B cell (primary cell): ENCODE measurements around the gene HSPA1A. TPM values are rescaled to one million over a fixed set of nuclear protein-coding genes. Genes with fewer than 3 reads are reported as not detected.

ENCODE experiments used
- ATAC-seq: fragments of 200-7000 bp; cut with Tn5 transposase; one replicate; pipeline ENCODE4 v1.10.0; 2021; ENCODE audit warnings: low read depth, mild to moderate bottlenecking, moderate number of reproducible peaks, moderate library complexity
- CTCF ChIA-PET: fragments of 350-600 bp; sonication (Branson Sonifier 250); formaldehyde crosslinking; loops from one replicate; lab custom pipeline; 2021; ENCODE audit warnings: antibody characterized with exemption, inconsistent platforms; lab: Charles Lee
- POLR2A ChIA-PET: fragments of 350-600 bp; sonication (Branson Sonifier 250); formaldehyde crosslinking; loops from one replicate; lab custom pipeline; 2021; ENCODE audit warnings: antibody characterized with exemption; lab: Charles Lee
- DNase-seq: peaks from one replicate; pipeline ENCODE4 v3.0.0; 2013
- H2AFZ ChIP-seq: 2 replicates; pipeline ENCODE4 v1.6.1; 2012; ENCODE audit warnings: mild to moderate bottlenecking, low read depth, low read length; ENCODE audit not compliant: insufficient read depth, poor library complexity, severe bottlenecking
- H3K27ac ChIP-seq, 2 donors: 1 replicate in 1 of 2; 2 replicates in 1 of 2; pipeline ENCODE4 v1.5.1; 2012 to 2013; ENCODE audit warnings: low read length in 2 of 2, mild to moderate bottlenecking in 2 of 2, moderate library complexity in 1 of 2
- H3K27me3 ChIP-seq, 4 experiments: fragments of 200-600 bp in 1 of 4; sonication (generic) in 1 of 4; replicated peaks in 1 of 4; 1 replicate in 2 of 4; 2 replicates in 2 of 4; pipeline versions ENCODE4 v1.6.1 to v1.7.0; 2013 to 2016; ENCODE audit warnings: low read length in 3 of 4, mild to moderate bottlenecking in 2 of 4, mixed read lengths in 1 of 4, moderate library complexity in 1 of 4; ENCODE audit not compliant: insufficient read depth in 4 of 4, control insufficient read depth in 3 of 4; ENCODE audit errors: control extremely low read depth in 1 of 4
- H3K36me3 ChIP-seq, 2 experiments: replicated peaks in 1 of 2; 1 replicate in 1 of 2; 2 replicates in 1 of 2; pipeline versions ENCODE4 v1.6.1 to v1.7.1; 2013; ENCODE audit warnings: low read length in 1 of 2; ENCODE audit not compliant: insufficient read depth in 2 of 2, control insufficient read depth in 1 of 2; ENCODE audit errors: control extremely low read depth in 1 of 2, extremely low read depth in 1 of 2
- H3K4me1 ChIP-seq, 2 donors: fragments of 200-600 bp in 1 of 2; sonication (generic) in 1 of 2; 1 replicate in 1 of 2; 2 replicates in 1 of 2; pipeline versions ENCODE4 v1.5.1 to v1.6.1; 2013 to 2017; ENCODE audit warnings: low read length in 2 of 2; ENCODE audit not compliant: control insufficient read depth in 2 of 2, insufficient read depth in 2 of 2
- H3K4me2 ChIP-seq: replicated peaks from 2 replicates; pipeline ENCODE3; 2012; ENCODE audit warnings: mild to moderate bottlenecking, low read depth, low read length; ENCODE audit not compliant: poor library complexity, severe bottlenecking
- H3K4me3 ChIP-seq, 5 experiments: fragments of 200-600 bp in 1 of 5; sonication (generic) in 1 of 5; 1 replicate in 3 of 5; 2 replicates in 2 of 5; pipeline versions ENCODE4 v1.5.1 to v1.7.0; 2011 to 2016; ENCODE audit warnings: low read length in 4 of 5, mild to moderate bottlenecking in 4 of 5, low read depth in 2 of 5, control low read depth in 1 of 5, moderate library complexity in 1 of 5; ENCODE audit not compliant: insufficient read depth in 1 of 5; ENCODE audit errors: control extremely low read depth in 1 of 5, extremely low read depth in 1 of 5
- H3K79me2 ChIP-seq: fragments of 200-600 bp; sonication (generic); one replicate; pipeline ENCODE4 v1.6.0; 2016; ENCODE audit warnings: low read length; ENCODE audit not compliant: control insufficient read depth, insufficient read depth
- H3K9ac ChIP-seq: fragments of 200-600 bp; sonication (generic); 2 replicates; pipeline ENCODE4 v1.6.1; 2017; ENCODE audit warnings: mild to moderate bottlenecking, low read length, moderate library complexity
- H3K9me3 ChIP-seq, 3 donors: one replicate each; pipeline versions ENCODE4 v1.6.1 to v1.7.1; 2013; ENCODE audit warnings: low read length in 2 of 3; ENCODE audit not compliant: control insufficient read depth in 2 of 3, insufficient read depth in 1 of 3; ENCODE audit errors: control extremely low read depth in 1 of 3
- H4K20me1 ChIP-seq: 2 replicates; pipeline ENCODE4 v1.6.0; 2012; ENCODE audit warnings: mild to moderate bottlenecking, low read length; ENCODE audit not compliant: insufficient read depth, control insufficient read depth, poor library complexity, severe bottlenecking
- H3K27ac Mint-ChIP-seq: one replicate; pipeline ENCODE4 v1.8.0; 2021; ENCODE audit warnings: mixed read lengths
- H3K27me3 Mint-ChIP-seq: one replicate; pipeline ENCODE4 v1.8.0; 2021; ENCODE audit warnings: mixed read lengths
- H3K4me1 Mint-ChIP-seq: one replicate; pipeline ENCODE4 v1.8.0; 2021; ENCODE audit warnings: mixed read lengths
- H3K4me3 Mint-ChIP-seq: one replicate; pipeline ENCODE4 v1.8.0; 2021; ENCODE audit warnings: mixed read lengths
- H3K9me3 Mint-ChIP-seq: one replicate; pipeline ENCODE4 v1.8.0; 2022; ENCODE audit warnings: mixed read lengths; ENCODE audit not compliant: insufficient read depth
- CTCF ChIP-seq: fragments of 200-600 bp; IDR thresholded peaks from one replicate; pipeline ENCODE4 v1.8.0; 2022; ENCODE audit warnings: antibody characterized with exemption, mild to moderate bottlenecking
- EZH2 ChIP-seq: IDR thresholded peaks from 2 replicates; pipeline ENCODE4 v1.6.1; 2012; ENCODE audit warnings: borderline replicate concordance, low read depth, mild to moderate bottlenecking, moderate library complexity, low read length; ENCODE audit not compliant: insufficient read depth, poor library complexity, severe bottlenecking
- WGBS: methylation state at CpG from one replicate; pipeline ENCODE4 v1.1.5; 2013; ENCODE audit warnings: missing lambda C conversion rate; ENCODE audit not compliant: insufficient coverage; 5-methylcytosine and 5-hydroxymethylcytosine counted together
- intact Hi-C: fragments of 100-400 bp; cut with micrococcal nuclease; formaldehyde crosslinking; loops from one replicate; pipeline ENCODE4 v1.10.0; 2022
- polyA plus RNA-seq: library from polyadenylated mRNA; depleted of rRNA; stranded (reverse); fragments of >200 nt; gene quantifications from 2 replicates; pipeline ENCODE4 v1.2.3, GENCODE V29; 2012
- total RNA-seq, 2 donors: library from RNA; stranded (reverse); fragments of 120-200 nt in 1 of 2; gene quantifications; 1 replicate in 1 of 2; 2 replicates in 1 of 2; pipeline versions ENCODE4 v1.2.3 to v1.2.4, GENCODE V29; 2013 to 2022

HSPA1A gene
- total and polyA plus RNA-seq, 2 donors (not counting 1 experiment from before 2014, with no cell fraction given), result 61.2 to 129 TPM

- DNase-seq (no peak), ATAC-seq (no peak)
- Mint-ChIP-seq H3K27ac (no peak overlapping the region), H3K4me1 (peaks cover 16% of the 10 kb centered on the region), H3K4me3 (no peak overlapping the region), H3K9me3 (no peaks in the 10 kb centered on the region), H3K27me3 (no peaks in the 10 kb centered on the region)
- intact Hi-C loops, result no loop called here
- H3K4me1 ChIP-seq, result peaks cover 10 to 21% of the 10 kb centered on the region in 2 donors
- H3K4me2 ChIP-seq, result no peak overlapping the region
- WGBS, result 95% methylated on average over 6 of the region's 9 CpGs
- H3K27me3 ChIP-seq, result no peaks in the 10 kb centered on the region
- no peak overlapping the region for H2AFZ ChIP-seq
- peaks cover 10% of the 10 kb centered on the region for H4K20me1 ChIP-seq
- ChIA-PET POLR2A (no interaction called here), CTCF (no interaction called here)
- H3K79me2 ChIP-seq, result peaks cover 14% of the 10 kb centered on the region
- no peak overlapping the region for H3K4me3 ChIP-seq
- peaks cover 4 to 44% of the 10 kb centered on the region in 2 experiments for H3K36me3 ChIP-seq
- no peak overlapping the region for H3K9ac ChIP-seq
- H3K9me3 ChIP-seq, result no peaks in the 10 kb centered on the region
- TF ChIP-seq CTCF, result no peak
- no peak for TF ChIP-seq EZH2
- H3K27ac ChIP-seq, result no peak overlapping the region
Measured at GRCh38 chr6:31842053-31842452, 26.7 kb downstream of the HSPA1A start.

GRCh38 chr6:31844507-31844906 lies 29.2 kb downstream of the HSPA1A start:
- Mint-ChIP-seq H3K9me3 (no peaks in the 10 kb centered on the region), H3K27me3 (no peaks in the 10 kb centered on the region), H3K27ac (no peak overlapping the region), H3K4me3 (no peak overlapping the region), H3K4me1 (no peaks in the 10 kb centered on the region)
- ATAC-seq (no peak), DNase-seq (no peak)
- WGBS, result 95% methylated on average over 2 of the region's 3 CpGs
- TF ChIP-seq EZH2 (no peak), CTCF (no peak)
- Histone ChIP-seq H2AFZ (no peak overlapping the region), H3K4me2 (no peak overlapping the region), H3K4me3 (no peak overlapping the region), H3K4me1 (peaks cover 0 to 3% of the 10 kb centered on the region in 2 donors), H3K36me3 (peaks cover 4 to 20% of the 10 kb centered on the region in 2 experiments), H3K9ac (no peak overlapping the region), H3K79me2 (no peaks in the 10 kb centered on the region), H3K9me3 (no peaks in the 10 kb centered on the region), H3K27me3 (no peaks in the 10 kb centered on the region), H4K20me1 (no peaks in the 10 kb centered on the region), H3K27ac (no peak overlapping the region)
- CTCF ChIA-PET, result no interaction called here
- POLR2A ChIA-PET, result no interaction called here
- intact Hi-C loops, result no loop called here
